HEK293 (cell line): ENCODE results near the gene MIR17HG.

Experiments
- CTCF ChIA-PET: fragments of 350-600 bp; formaldehyde crosslinking; extraction: SDS; loops from one replicate; lab custom pipeline; 2021; ENCODE audit warnings: antibody characterized with exemption; lab: Yijun Ruan, JAX
- POLR2A ChIA-PET: fragments of 300-600 bp; formaldehyde crosslinking; extraction: SDS; loops from one replicate; lab custom pipeline; 2020; ENCODE audit warnings: antibody characterized with exemption, inconsistent platforms; lab: Yijun Ruan, JAX
- H3K27ac ChIP-seq: fragments of 200-500 bp; sonication (Bioruptor generic); 2 replicates; pipeline ENCODE4 v1.5.1; 2014; ENCODE audit warnings: low read depth, low read length, control low read depth, inconsistent platforms; ENCODE audit errors: extremely low read depth
- H3K36me3 ChIP-seq, 2 experiments: fragments of 200-500 bp in 1 of 2; sonication (Bioruptor generic) in 1 of 2; 1 replicate in 1 of 2; 2 replicates in 1 of 2; pipeline ENCODE4 v1.5.1; 2014 to 2017; ENCODE audit warnings: inconsistent platforms in 2 of 2, low read length in 2 of 2; ENCODE audit not compliant: control insufficient read depth in 2 of 2, insufficient read depth in 1 of 2
- H3K4me1 ChIP-seq: fragments of 200-500 bp; sonication (Bioruptor generic); 2 replicates; pipeline ENCODE4 v1.5.1; 2014; ENCODE audit warnings: mild to moderate bottlenecking, low read length, inconsistent platforms; ENCODE audit not compliant: control insufficient read depth, insufficient read depth
- H3K4me3 ChIP-seq: 2 replicates; pipeline ENCODE4 v1.5.1; 2011; ENCODE audit warnings: low read depth, mild to moderate bottlenecking, control low read depth, low read length, moderate library complexity
- H3K9me3 ChIP-seq: fragments of 200-500 bp; sonication (Bioruptor generic); 2 replicates; pipeline ENCODE4 v1.5.1; 2014; ENCODE audit warnings: low read depth, low read length, inconsistent platforms; ENCODE audit not compliant: control insufficient read depth, insufficient read depth
- GFI1B ChIP-seq: fragments of 450-650 bp; formaldehyde crosslinking; IDR thresholded peaks from 2 replicates; pipeline ENCODE4 v1.5.1; 2016; ENCODE audit warnings: missing biosample characterization, missing genetic modification characterization
- KLF7 ChIP-seq: fragments of 450-650 bp; formaldehyde crosslinking; IDR thresholded peaks from 2 replicates; pipeline ENCODE4 v1.5.1; 2016; ENCODE audit warnings: missing biosample characterization, missing genetic modification characterization, borderline replicate concordance
- OVOL3 ChIP-seq: fragments of 450-650 bp; formaldehyde crosslinking; IDR thresholded peaks from 2 replicates; pipeline ENCODE4 v1.5.1; 2016; ENCODE audit warnings: missing biosample characterization, missing genetic modification characterization
- PRDM1 ChIP-seq: fragments of 450-650 bp; formaldehyde crosslinking; IDR thresholded peaks from 2 replicates; pipeline ENCODE4; 2016; ENCODE audit warnings: missing biosample characterization, missing genetic modification characterization
- PRDM10 ChIP-seq: fragments of 450-650 bp; formaldehyde crosslinking; IDR thresholded peaks from 2 replicates; pipeline ENCODE4 v1.5.1; 2016; ENCODE audit warnings: missing biosample characterization, missing genetic modification characterization
- REPIN1 ChIP-seq: fragments of 450-650 bp; formaldehyde crosslinking; IDR thresholded peaks from 2 replicates; pipeline ENCODE4 v1.5.1; 2017; ENCODE audit warnings: missing biosample characterization, missing genetic modification characterization, low read depth
- SCRT1 ChIP-seq: fragments of 450-650 bp; formaldehyde crosslinking; IDR thresholded peaks from 2 replicates; pipeline ENCODE4 v1.5.1; 2016; ENCODE audit warnings: missing biosample characterization, missing genetic modification characterization, borderline replicate concordance
- ZBTB1 ChIP-seq: fragments of 450-650 bp; formaldehyde crosslinking; IDR thresholded peaks from 2 replicates; pipeline ENCODE4 v1.5.1; 2016; ENCODE audit warnings: missing biosample characterization, missing genetic modification characterization
- ZFP41 ChIP-seq: fragments of 450-650 bp; formaldehyde crosslinking; IDR thresholded peaks from 2 replicates; pipeline ENCODE4 v1.5.1; 2016; ENCODE audit warnings: missing biosample characterization, missing genetic modification characterization, borderline replicate concordance
- ZNF10 ChIP-seq: fragments of 450-650 bp; formaldehyde crosslinking; IDR thresholded peaks from 2 replicates; pipeline ENCODE4 v1.5.1; 2017; ENCODE audit warnings: missing biosample characterization, missing genetic modification characterization
- ZNF114 ChIP-seq: fragments of 450-650 bp; formaldehyde crosslinking; IDR thresholded peaks from 2 replicates; pipeline ENCODE4 v1.5.0; 2017; ENCODE audit warnings: missing biosample characterization, missing genetic modification characterization
- ZNF239 ChIP-seq: fragments of 450-650 bp; formaldehyde crosslinking; IDR thresholded peaks from 2 replicates; pipeline ENCODE4 v1.5.1; 2016; ENCODE audit warnings: missing biosample characterization, missing genetic modification characterization
- ZNF292 ChIP-seq: fragments of 450-650 bp; formaldehyde crosslinking; IDR thresholded peaks from 2 replicates; pipeline ENCODE4 v1.5.1; 2016; ENCODE audit warnings: low read depth, missing biosample characterization, missing genetic modification characterization, borderline replicate concordance
- ZNF302 ChIP-seq: fragments of 450-650 bp; formaldehyde crosslinking; IDR thresholded peaks from 2 replicates; pipeline ENCODE4 v1.5.1; 2016; ENCODE audit warnings: missing biosample characterization, missing genetic modification characterization, low read depth
- ZNF366 ChIP-seq: fragments of 450-650 bp; formaldehyde crosslinking; conservative IDR thresholded peaks from 2 replicates; pipeline ENCODE4 v1.5.1; 2016; ENCODE audit warnings: missing biosample characterization, missing genetic modification characterization
- ZNF449 ChIP-seq: fragments of 450-650 bp; formaldehyde crosslinking; IDR thresholded peaks from 2 replicates; pipeline ENCODE4 v1.5.1; 2017; ENCODE audit warnings: missing biosample characterization, mild to moderate bottlenecking, missing genetic modification characterization, moderate library complexity
- ZNF561 ChIP-seq: fragments of 450-650 bp; IDR thresholded peaks from 2 replicates; pipeline ENCODE4 v1.5.1; 2018; ENCODE audit warnings: missing biosample characterization, missing genetic modification characterization, borderline replicate concordance
- ZNF837 ChIP-seq: fragments of 450-650 bp; formaldehyde crosslinking; IDR thresholded peaks from 2 replicates; pipeline ENCODE4 v1.5.1; 2016; ENCODE audit warnings: missing biosample characterization, missing genetic modification characterization
- TF ChIP-seq, protein P1 (sequence below): fragments of 450-650 bp; formaldehyde crosslinking; IDR thresholded peaks from 2 replicates; pipeline ENCODE4 v1.5.1; 2017; ENCODE audit warnings: missing biosample characterization, missing genetic modification characterization
- TF ChIP-seq, protein P2 (sequence below): fragments of 450-650 bp; formaldehyde crosslinking; IDR thresholded peaks from 2 replicates; pipeline ENCODE4 v1.5.1; 2017; ENCODE audit warnings: missing biosample characterization, missing genetic modification characterization
- TF ChIP-seq, protein P3 (sequence below): fragments of 450-650 bp; formaldehyde crosslinking; IDR thresholded peaks from 2 replicates; pipeline ENCODE4 v1.5.1; 2016; ENCODE audit warnings: missing biosample characterization, missing genetic modification characterization
- TF ChIP-seq, protein P4 (sequence below): fragments of 450-650 bp; formaldehyde crosslinking; IDR thresholded peaks from 2 replicates; pipeline ENCODE4 v1.5.1; 2016; ENCODE audit warnings: missing biosample characterization, missing genetic modification characterization

Gene MIR17HG

GRCh38 chr13:91305652-91306051 lies 41.8 kb upstream of the MIR17HG start (continued):
- TF ChIP-seq, protein P1, sequence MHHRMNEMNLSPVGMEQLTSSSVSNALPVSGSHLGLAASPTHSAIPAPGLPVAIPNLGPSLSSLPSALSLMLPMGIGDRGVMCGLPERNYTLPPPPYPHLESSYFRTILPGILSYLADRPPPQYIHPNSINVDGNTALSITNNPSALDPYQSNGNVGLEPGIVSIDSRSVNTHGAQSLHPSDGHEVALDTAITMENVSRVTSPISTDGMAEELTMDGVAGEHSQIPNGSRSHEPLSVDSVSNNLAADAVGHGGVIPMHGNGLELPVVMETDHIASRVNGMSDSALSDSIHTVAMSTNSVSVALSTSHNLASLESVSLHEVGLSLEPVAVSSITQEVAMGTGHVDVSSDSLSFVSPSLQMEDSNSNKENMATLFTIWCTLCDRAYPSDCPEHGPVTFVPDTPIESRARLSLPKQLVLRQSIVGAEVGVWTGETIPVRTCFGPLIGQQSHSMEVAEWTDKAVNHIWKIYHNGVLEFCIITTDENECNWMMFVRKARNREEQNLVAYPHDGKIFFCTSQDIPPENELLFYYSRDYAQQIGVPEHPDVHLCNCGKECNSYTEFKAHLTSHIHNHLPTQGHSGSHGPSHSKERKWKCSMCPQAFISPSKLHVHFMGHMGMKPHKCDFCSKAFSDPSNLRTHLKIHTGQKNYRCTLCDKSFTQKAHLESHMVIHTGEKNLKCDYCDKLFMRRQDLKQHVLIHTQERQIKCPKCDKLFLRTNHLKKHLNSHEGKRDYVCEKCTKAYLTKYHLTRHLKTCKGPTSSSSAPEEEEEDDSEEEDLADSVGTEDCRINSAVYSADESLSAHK (tag by site-specific recombination) = no peak
- TF ChIP-seq ZNF366 (tag by site-specific recombination) = no peak

GRCh38 chr13:91307887-91308286 lies 39.6 kb upstream of the MIR17HG start:
- Histone ChIP-seq H3K27ac (no peak overlapping the region), H3K4me3 (no peak overlapping the region), H3K4me1 (no peaks in the 10 kb centered on the region), H3K9me3 (no peaks in the 10 kb centered on the region)
- CTCF ChIA-PET = no interaction called here
- POLR2A ChIA-PET = no interaction called here
- no peak for TF ChIP-seq ZNF449
- no peak for TF ChIP-seq ZNF837 (tag by site-specific recombination)
- TF ChIP-seq, protein P2, sequence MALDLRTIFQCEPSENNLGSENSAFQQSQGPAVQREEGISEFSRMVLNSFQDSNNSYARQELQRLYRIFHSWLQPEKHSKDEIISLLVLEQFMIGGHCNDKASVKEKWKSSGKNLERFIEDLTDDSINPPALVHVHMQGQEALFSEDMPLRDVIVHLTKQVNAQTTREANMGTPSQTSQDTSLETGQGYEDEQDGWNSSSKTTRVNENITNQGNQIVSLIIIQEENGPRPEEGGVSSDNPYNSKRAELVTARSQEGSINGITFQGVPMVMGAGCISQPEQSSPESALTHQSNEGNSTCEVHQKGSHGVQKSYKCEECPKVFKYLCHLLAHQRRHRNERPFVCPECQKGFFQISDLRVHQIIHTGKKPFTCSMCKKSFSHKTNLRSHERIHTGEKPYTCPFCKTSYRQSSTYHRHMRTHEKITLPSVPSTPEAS (tag by site-specific recombination) = no peak
- TF ChIP-seq ZNF302 (tag by site-specific recombination) = no peak
- TF ChIP-seq ZNF114 (tag by site-specific recombination) = no peak
- TF ChIP-seq ZNF561 (tag by site-specific recombination) = no peak
- TF ChIP-seq ZFP41 = no peak
- TF ChIP-seq GFI1B (tag by site-specific recombination) = no peak
- no peak for TF ChIP-seq ZNF239
- TF ChIP-seq REPIN1 = no peak
- TF ChIP-seq, protein P3, sequence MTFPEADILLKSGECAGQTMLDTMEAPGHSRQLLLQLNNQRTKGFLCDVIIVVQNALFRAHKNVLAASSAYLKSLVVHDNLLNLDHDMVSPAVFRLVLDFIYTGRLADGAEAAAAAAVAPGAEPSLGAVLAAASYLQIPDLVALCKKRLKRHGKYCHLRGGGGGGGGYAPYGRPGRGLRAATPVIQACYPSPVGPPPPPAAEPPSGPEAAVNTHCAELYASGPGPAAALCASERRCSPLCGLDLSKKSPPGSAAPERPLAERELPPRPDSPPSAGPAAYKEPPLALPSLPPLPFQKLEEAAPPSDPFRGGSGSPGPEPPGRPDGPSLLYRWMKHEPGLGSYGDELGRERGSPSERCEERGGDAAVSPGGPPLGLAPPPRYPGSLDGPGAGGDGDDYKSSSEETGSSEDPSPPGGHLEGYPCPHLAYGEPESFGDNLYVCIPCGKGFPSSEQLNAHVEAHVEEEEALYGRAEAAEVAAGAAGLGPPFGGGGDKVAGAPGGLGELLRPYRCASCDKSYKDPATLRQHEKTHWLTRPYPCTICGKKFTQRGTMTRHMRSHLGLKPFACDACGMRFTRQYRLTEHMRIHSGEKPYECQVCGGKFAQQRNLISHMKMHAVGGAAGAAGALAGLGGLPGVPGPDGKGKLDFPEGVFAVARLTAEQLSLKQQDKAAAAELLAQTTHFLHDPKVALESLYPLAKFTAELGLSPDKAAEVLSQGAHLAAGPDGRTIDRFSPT (tag by site-specific recombination) = no peak
- no peak for TF ChIP-seq SCRT1
- TF ChIP-seq, protein P4, sequence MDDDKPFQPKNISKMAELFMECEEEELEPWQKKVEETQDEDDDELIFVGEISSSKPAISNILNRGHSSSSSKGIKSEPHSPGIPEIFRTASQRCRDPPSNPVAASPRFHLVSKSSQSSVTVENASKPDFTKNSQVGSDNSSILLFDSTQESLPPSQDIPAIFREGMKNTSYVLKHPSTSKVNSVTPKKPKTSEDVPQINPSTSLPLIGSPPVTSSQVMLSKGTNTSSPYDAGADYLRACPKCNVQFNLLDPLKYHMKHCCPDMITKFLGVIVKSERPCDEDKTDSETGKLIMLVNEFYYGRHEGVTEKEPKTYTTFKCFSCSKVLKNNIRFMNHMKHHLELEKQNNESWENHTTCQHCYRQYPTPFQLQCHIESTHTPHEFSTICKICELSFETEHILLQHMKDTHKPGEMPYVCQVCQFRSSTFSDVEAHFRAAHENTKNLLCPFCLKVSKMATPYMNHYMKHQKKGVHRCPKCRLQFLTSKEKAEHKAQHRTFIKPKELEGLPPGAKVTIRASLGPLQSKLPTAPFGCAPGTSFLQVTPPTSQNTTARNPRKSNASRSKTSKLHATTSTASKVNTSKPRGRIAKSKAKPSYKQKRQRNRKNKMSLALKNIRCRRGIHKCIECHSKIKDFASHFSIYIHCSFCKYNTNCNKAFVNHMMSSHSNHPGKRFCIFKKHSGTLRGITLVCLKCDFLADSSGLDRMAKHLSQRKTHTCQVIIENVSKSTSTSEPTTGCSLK (tag by site-specific recombination) = no peak
- TF ChIP-seq PRDM10 (tag by site-specific recombination) = no peak
- no peak for TF ChIP-seq KLF7 (tag by site-specific recombination)
- TF ChIP-seq OVOL3 (tag by site-specific recombination) = no peak
- TF ChIP-seq ZBTB1 = no peak
- no peak for TF ChIP-seq PRDM1 (tag by site-specific recombination)
- TF ChIP-seq ZNF10 (tag by site-specific recombination) = no peak
- TF ChIP-seq ZNF292 (tag by site-specific recombination) = no peak
- TF ChIP-seq, all 188 proteins: peak for 0
- H3K36me3 ChIP-seq = no peaks in the 10 kb centered on the region
